ENCODE measurements around the gene RASGRP3. TPM values are rescaled to one million over a fixed set of nuclear protein-coding genes. Genes with fewer than 3 reads are reported as not detected.
A peak's percentile ranks its signal among the peaks of the same experiment; 100 is the strongest.

The RASGRP3 gene
- total RNA-seq, 1 donor from 2014 or later: 0.94 TPM

DNA sequence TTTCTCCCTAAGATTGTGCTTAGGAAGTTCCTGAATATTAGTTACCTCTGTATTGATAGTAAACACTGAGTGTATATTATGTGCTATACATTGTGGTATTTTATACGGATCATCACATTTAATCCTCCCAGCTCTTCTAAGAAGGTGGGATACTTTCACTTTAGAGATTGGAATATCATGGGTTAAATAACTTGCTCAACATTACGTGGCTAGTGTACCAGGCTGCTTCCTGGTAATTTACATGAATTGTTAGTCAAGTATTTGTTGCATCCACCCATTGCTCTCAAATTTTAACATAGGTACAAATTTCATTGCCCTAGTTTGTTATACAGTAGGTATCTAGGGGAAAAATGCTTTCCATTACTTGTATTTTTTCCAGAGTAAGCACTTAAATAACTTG, 101.2 kb downstream of the RASGRP3 start:
- Mint-ChIP-seq H3K9me3 (no peaks in the 10 kb centered on the region), H3K27ac (no peak overlapping the region), H3K4me1 (ENCODE audit: unreplicated experiment) (peaks cover 5% of the 10 kb centered on the region), H3K27me3 (no peaks in the 10 kb centered on the region), H3K36me3 (peaks cover 6% of the 10 kb centered on the region), H3K4me3 (no peak overlapping the region)
- TF ChIP-seq, protein P1, sequence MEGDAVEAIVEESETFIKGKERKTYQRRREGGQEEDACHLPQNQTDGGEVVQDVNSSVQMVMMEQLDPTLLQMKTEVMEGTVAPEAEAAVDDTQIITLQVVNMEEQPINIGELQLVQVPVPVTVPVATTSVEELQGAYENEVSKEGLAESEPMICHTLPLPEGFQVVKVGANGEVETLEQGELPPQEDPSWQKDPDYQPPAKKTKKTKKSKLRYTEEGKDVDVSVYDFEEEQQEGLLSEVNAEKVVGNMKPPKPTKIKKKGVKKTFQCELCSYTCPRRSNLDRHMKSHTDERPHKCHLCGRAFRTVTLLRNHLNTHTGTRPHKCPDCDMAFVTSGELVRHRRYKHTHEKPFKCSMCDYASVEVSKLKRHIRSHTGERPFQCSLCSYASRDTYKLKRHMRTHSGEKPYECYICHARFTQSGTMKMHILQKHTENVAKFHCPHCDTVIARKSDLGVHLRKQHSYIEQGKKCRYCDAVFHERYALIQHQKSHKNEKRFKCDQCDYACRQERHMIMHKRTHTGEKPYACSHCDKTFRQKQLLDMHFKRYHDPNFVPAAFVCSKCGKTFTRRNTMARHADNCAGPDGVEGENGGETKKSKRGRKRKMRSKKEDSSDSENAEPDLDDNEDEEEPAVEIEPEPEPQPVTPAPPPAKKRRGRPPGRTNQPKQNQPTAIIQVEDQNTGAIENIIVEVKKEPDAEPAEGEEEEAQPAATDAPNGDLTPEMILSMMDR (conservative IDR thresholded peaks at IDR 0.05): no peak
- no peak for DNase-seq (ENCODE audit: extremely low spot score, unreplicated experiment)

DNA sequence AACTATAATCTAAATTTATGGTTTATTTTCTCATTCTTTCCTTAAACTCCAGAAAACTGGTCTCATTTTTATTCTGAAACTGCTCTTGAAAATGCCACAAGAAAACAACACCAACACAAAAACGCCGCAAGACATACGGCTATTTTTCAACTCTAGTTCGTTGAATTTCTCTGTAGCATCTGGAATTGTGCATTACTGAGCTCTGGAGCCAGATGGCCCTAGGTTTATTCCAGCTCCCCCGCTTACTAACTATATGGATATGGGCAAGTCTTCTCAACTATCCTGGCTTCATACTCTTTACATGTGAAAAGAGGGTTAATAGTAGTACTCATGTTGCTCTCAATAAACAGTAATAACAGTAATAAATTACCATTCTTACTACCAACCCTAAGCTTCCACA, 102.8 kb downstream of the RASGRP3 start:
- Mint-ChIP-seq H3K4me3 (no peak overlapping the region), H3K27ac (no peak overlapping the region), H3K27me3 (no peaks in the 10 kb centered on the region), H3K9me3 (no peaks in the 10 kb centered on the region), H3K4me1 (ENCODE audit: unreplicated experiment) (peaks cover 5% of the 10 kb centered on the region), H3K36me3 (peaks cover 6% of the 10 kb centered on the region)
- TF ChIP-seq, protein P1 (conservative IDR thresholded peaks at IDR 0.05): no peak
- DNase-seq (ENCODE audit: extremely low spot score, unreplicated experiment): no peak

DNA sequence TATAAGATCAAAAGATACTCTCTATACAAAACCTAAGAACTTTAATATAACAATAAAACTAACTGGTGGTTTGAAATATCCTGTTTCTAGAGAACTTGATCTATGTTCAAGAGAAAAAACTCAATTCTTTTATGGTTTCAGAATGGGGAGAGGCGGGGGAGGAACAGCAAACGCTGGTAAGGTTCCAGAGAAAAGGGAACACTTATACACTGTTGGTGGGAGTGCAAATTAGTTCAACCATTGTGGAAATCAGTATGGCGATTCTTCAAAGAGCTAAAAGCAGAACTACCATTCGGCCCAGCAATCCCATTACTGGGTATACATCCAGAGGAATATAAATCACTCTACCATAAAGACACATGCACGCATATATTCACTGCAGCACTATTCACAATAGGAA, 105.4 kb downstream of the RASGRP3 start:
- H3K27ac Mint-ChIP-seq: no peak overlapping the region
- H3K27me3 Mint-ChIP-seq: no peaks in the 10 kb centered on the region
- H3K9me3 Mint-ChIP-seq: no peaks in the 10 kb centered on the region
- H3K36me3 Mint-ChIP-seq: peaks cover 13% of the 10 kb centered on the region
- TF ChIP-seq, protein P1 (conservative IDR thresholded peaks at IDR 0.05): no peak
- H3K4me3 Mint-ChIP-seq: no peak overlapping the region
- DNase-seq (ENCODE audit: extremely low spot score, unreplicated experiment): no peak
- H3K4me1 Mint-ChIP-seq (ENCODE audit: unreplicated experiment): peaks cover 5% of the 10 kb centered on the region

DNA sequence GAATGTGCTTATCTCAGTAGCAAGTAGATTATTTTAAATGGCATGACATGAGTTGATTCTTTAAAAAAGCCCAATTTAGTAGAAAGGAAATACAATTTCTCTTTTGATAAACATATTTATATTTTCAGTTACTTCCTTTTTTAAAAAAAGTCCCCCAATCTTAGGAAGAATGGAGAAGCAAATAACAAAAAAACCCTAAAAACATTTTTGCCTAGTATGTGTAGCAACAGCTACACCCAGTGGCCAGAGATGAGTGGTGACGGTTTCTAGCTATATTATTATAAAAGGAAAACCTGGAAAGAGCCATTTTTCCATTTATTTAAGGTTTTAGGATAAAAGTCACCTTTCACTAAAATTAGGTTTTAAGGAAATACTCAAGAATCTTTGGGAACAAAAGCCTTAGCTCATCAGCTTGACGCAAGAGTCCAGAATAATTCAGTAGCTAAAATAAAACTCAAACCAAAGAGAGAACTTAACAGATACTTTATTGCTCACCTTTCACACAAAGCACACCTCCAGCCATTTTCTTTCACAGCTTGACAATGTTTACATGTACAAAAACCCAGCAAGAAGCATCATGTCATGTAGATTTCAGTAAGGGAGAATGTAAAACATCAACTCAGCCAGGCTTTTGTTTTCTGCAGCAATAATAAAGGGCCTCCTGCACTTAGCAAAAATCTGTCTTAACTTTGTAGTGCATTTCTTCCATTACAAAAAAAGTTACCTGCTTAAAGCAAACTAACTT, 106.9 kb downstream of the RASGRP3 start:
- peaks cover 8% of the 10 kb centered on the region for H3K4me1 Mint-ChIP-seq (ENCODE audit: unreplicated experiment)
- H3K27ac Mint-ChIP-seq: no peak overlapping the region
- peaks cover 15% of the 10 kb centered on the region for H3K36me3 Mint-ChIP-seq
- no peaks in the 10 kb centered on the region for H3K9me3 Mint-ChIP-seq
- no peaks in the 10 kb centered on the region for H3K27me3 Mint-ChIP-seq
- DNase-seq (ENCODE audit: extremely low spot score, unreplicated experiment): no peak
- TF ChIP-seq, protein P1 (conservative IDR thresholded peaks at IDR 0.05): peak; percentile 93
- no peak overlapping the region for H3K4me3 Mint-ChIP-seq

DNA sequence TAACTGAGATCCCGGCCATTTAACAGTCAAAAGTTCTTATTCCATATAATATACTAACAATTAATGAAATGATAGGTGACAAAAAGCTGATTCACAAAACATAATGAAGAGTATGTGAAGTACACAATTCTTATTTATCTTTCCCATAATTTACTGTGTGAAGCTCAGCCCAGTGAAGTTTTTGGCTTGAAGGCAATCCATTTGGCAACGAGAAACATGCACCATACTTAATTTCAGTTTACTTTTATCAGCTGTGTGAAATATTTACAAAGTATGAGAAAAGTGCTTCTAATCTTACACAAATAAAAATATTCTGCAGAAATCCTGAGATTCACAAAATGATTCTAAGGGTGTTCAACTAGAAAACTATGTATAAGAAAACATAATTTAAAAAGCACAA, 110.3 kb downstream of the RASGRP3 start:
- H3K4me3 Mint-ChIP-seq: no peak overlapping the region
- H3K27me3 Mint-ChIP-seq: no peaks in the 10 kb centered on the region
- TF ChIP-seq, protein P1 (conservative IDR thresholded peaks at IDR 0.05): no peak
- H3K27ac Mint-ChIP-seq: no peak overlapping the region
- H3K9me3 Mint-ChIP-seq: no peaks in the 10 kb centered on the region
- no peak for DNase-seq (ENCODE audit: extremely low spot score, unreplicated experiment)
- peaks cover 21% of the 10 kb centered on the region for H3K36me3 Mint-ChIP-seq
- peaks cover 13% of the 10 kb centered on the region for H3K4me1 Mint-ChIP-seq (ENCODE audit: unreplicated experiment)
